ENCODE data around the gene GATA2.

The GATA2 gene

GRCh38 chr3:128430301-128430700 lies 62.7 kb downstream of the GATA2 start:
- in situ Hi-C loops (cut with MboI; ENCODE audit: low pct_unique_long_range_greater_than_20kb, low sequenced_read_pairs, unreplicated experiment), result no loop called here
- TF ChIP-seq CTCF (IDR thresholded peaks at IDR 0.05; ENCODE audit: extremely low read depth, insufficient read depth, missing control alignments), result no peak
- DNase-seq (ENCODE audit: low spot score), result no peak

GRCh38 chr3:128429751-128430150 lies 63.2 kb downstream of the GATA2 start:
- in situ Hi-C loops (cut with MboI; ENCODE audit: low pct_unique_long_range_greater_than_20kb, low sequenced_read_pairs, unreplicated experiment), result no loop called here
- no peak for TF ChIP-seq CTCF (IDR thresholded peaks at IDR 0.05; ENCODE audit: extremely low read depth, insufficient read depth, missing control alignments)
- no peak for DNase-seq (ENCODE audit: low spot score)

Measured in GM13977 (cell line).